Liver (tissue), 9 donors: Measurements from ENCODE around the gene FOXO6. TPM values are rescaled to one million over a fixed set of nuclear protein-coding genes. Genes with fewer than 3 reads are reported as not detected.

ENCODE experiments used
- DNase-seq: peaks from one replicate; pipeline ENCODE4 v3.0.0-alpha.2; 2017; ENCODE audit warnings: low spot score
- H3K27ac ChIP-seq, 2 donors: one replicate each; pipeline ENCODE4 v1.7.0; 2013; ENCODE audit warnings: inconsistent platforms in 2 of 2, low read length in 2 of 2, control low read depth in 1 of 2, low read depth in 1 of 2, mild to moderate bottlenecking in 1 of 2
- H3K27me3 ChIP-seq, 4 donors: one replicate each; pipeline versions ENCODE4 v1.6.1 to v1.7.0; 2013; ENCODE audit warnings: low read length in 3 of 4, inconsistent platforms in 1 of 4, mild to moderate bottlenecking in 1 of 4, moderate library complexity in 1 of 4; ENCODE audit not compliant: control insufficient read depth in 4 of 4, insufficient read depth in 4 of 4
- H3K36me3 ChIP-seq, 4 donors: one replicate each; pipeline versions ENCODE4 v1.6.1 to v1.7.0; 2013; ENCODE audit warnings: low read length in 3 of 4, mild to moderate bottlenecking in 3 of 4, low read depth in 1 of 4, moderate library complexity in 1 of 4; ENCODE audit not compliant: control insufficient read depth in 4 of 4, insufficient read depth in 3 of 4
- H3K4me1 ChIP-seq, 4 donors: one replicate each; pipeline versions ENCODE4 v1.6.1 to v1.7.0; 2013; ENCODE audit warnings: low read length in 3 of 4, mild to moderate bottlenecking in 3 of 4, moderate library complexity in 1 of 4; ENCODE audit not compliant: control insufficient read depth in 4 of 4, insufficient read depth in 4 of 4
- H3K4me3 ChIP-seq, 3 donors: one replicate each; pipeline versions ENCODE4 v1.6.1 to v1.7.0; 2013; ENCODE audit warnings: low read length in 3 of 3, control low read depth in 1 of 3, low read depth in 1 of 3, mild to moderate bottlenecking in 1 of 3
- H3K9ac ChIP-seq, 2 donors: one replicate each; pipeline ENCODE4 v1.7.0; 2013; ENCODE audit warnings: low read length in 2 of 2, mild to moderate bottlenecking in 2 of 2, moderate library complexity in 2 of 2, control low read depth in 1 of 2, low read depth in 1 of 2
- H3K9me3 ChIP-seq, 4 donors: one replicate each; pipeline versions ENCODE4 v1.6.1 to v1.7.0; 2013; ENCODE audit warnings: low read length in 3 of 4; ENCODE audit not compliant: control insufficient read depth in 4 of 4
- EGR1 ChIP-seq, 2 donors: IDR thresholded peaks; 2 replicates each; pipeline ENCODE4 v1.6.1; 2016 to 2018; ENCODE audit warnings: antibody characterized with exemption in 2 of 2, low read depth in 2 of 2
- GABPA ChIP-seq, 2 donors: IDR thresholded peaks in 1 of 2; conservative IDR thresholded peaks in 1 of 2; 2 replicates each; pipeline ENCODE4 v1.6.1; 2016; ENCODE audit warnings: antibody characterized with exemption in 2 of 2, mild to moderate bottlenecking in 1 of 2, moderate library complexity in 1 of 2
- HNF4A ChIP-seq, 2 donors: conservative IDR thresholded peaks; 2 replicates each; pipeline ENCODE4 v1.6.1; 2016; ENCODE audit warnings: antibody characterized with exemption in 2 of 2, mild to moderate bottlenecking in 2 of 2
- HNF4G ChIP-seq: IDR thresholded peaks from 2 replicates; pipeline ENCODE4 v1.6.1; 2016; ENCODE audit warnings: antibody characterized with exemption
- JUND ChIP-seq, 2 donors: IDR thresholded peaks; 2 replicates each; pipeline ENCODE4 v1.6.1; 2016; ENCODE audit warnings: antibody characterized with exemption in 2 of 2
- MAX ChIP-seq: IDR thresholded peaks from 2 replicates; pipeline ENCODE4 v1.6.1; 2016; ENCODE audit warnings: antibody characterized with exemption
- NR2F2 ChIP-seq: IDR thresholded peaks from 2 replicates; pipeline ENCODE4 v1.6.1; 2016; ENCODE audit warnings: antibody characterized with exemption
- RAD21 ChIP-seq, 2 donors: IDR thresholded peaks; 2 replicates each; pipeline ENCODE4 v1.6.1; 2016; ENCODE audit warnings: antibody characterized with exemption in 2 of 2, mild to moderate bottlenecking in 2 of 2
- REST ChIP-seq: IDR thresholded peaks from 2 replicates; pipeline ENCODE4 v1.6.1; 2016; ENCODE audit warnings: antibody characterized with exemption, mild to moderate bottlenecking
- RXRA ChIP-seq, 2 donors: IDR thresholded peaks; 2 replicates each; pipeline ENCODE4 v1.6.1; 2017 to 2018; ENCODE audit warnings: antibody characterized with exemption in 2 of 2, mild to moderate bottlenecking in 1 of 2
- TAF1 ChIP-seq: conservative IDR thresholded peaks from 2 replicates; pipeline ENCODE4 v1.6.1; 2016; ENCODE audit warnings: antibody characterized with exemption, mild to moderate bottlenecking
- YY1 ChIP-seq: IDR thresholded peaks from 2 replicates; pipeline ENCODE4 v1.6.1; 2016; ENCODE audit warnings: antibody characterized with exemption, mild to moderate bottlenecking
- WGBS: extraction: QIAGEN DNeasy Blood & Tissue Kit; methylation state at CpG from one replicate; pipeline ENCODE4 v1.1.7; 2013; 5-methylcytosine and 5-hydroxymethylcytosine counted together
- polyA plus RNA-seq, 2 donors: library from polyadenylated mRNA; stranded (reverse) in 1 of 2; unstranded in 1 of 2; fragments of 200-250 nt in 1 of 2; fragments of >200 nt in 1 of 2; fragmentation: Nextera tagmentation in 1 of 2; extraction: Ambion mirVana in 1 of 2; gene quantifications; one replicate each; pipeline versions ENCODE4 v1.2.1 to v1.2.3, GENCODE V29; 2013 to 2015
- total RNA-seq, 2 donors: library from RNA; depleted of rRNA; stranded (reverse); fragments of >200 nt; gene quantifications; one replicate each; pipeline ENCODE4 v1.2.3, GENCODE V29; 2014
- donor health status: healthy.
- donor health status: healthy.
- donor health status: healthy.
- donor health status: healthy.
- donor health status: healthy.

FOXO6 gene
- total and polyA plus RNA-seq, 4 donors, result 0.02 to 0.09 (median 0.08) TPM; not detected in 1

- no peak for TF ChIP-seq MAX
Observed at GRCh38 chr1:41355356-41355755, 5.9 kb upstream of the FOXO6 start (continued).

GRCh38 chr1:41355761-41356160 is 5.5 kb upstream of the FOXO6 start:
- Histone ChIP-seq H3K4me1 (peaks cover 0 to 6% (median 2%) of the 10 kb centered on the region in 4 donors), H3K9ac (no peak overlapping the region), H3K4me3 (no peak overlapping the region), H3K27ac (no peak overlapping the region), H3K27me3 (no peaks in the 10 kb centered on the region), H3K36me3 (no peaks in the 10 kb centered on the region), H3K9me3 (no peaks in the 10 kb centered on the region)
- 73% methylated on average over 6 of the region's 6 CpGs for whole genome bisulfite sequencing
- DNase-seq, result peak; percentile 27
- TF ChIP-seq TAF1, result no peak
- no peak for TF ChIP-seq RXRA (IDR thresholded peaks at IDR 0.05)
- TF ChIP-seq REST, result no peak
- TF ChIP-seq YY1, result no peak
- TF ChIP-seq HNF4A (conservative IDR thresholded peaks at IDR 0.05), result no peak
- no peak for TF ChIP-seq HNF4G
- no peak for TF ChIP-seq MAX
- TF ChIP-seq EGR1 (IDR thresholded peaks at IDR 0.05; ENCODE audit: low read depth in 2 of 2), result no peak
- TF ChIP-seq NR2F2, result no peak
- no peak for TF ChIP-seq RAD21 (IDR thresholded peaks at IDR 0.05)
- TF ChIP-seq JUND (IDR thresholded peaks at IDR 0.05), result no peak

GRCh38 chr1:41356752-41357151 is 4.5 kb upstream of the FOXO6 start:
- Histone ChIP-seq H3K4me3 (no peak overlapping the region), H3K9ac (no peak overlapping the region), H3K27ac (no peak overlapping the region), H3K27me3 (no peaks in the 10 kb centered on the region), H3K36me3 (no peaks in the 10 kb centered on the region), H3K9me3 (no peaks in the 10 kb centered on the region), H3K4me1 (peaks cover 4 to 10% (median 5%) of the 10 kb centered on the region in 4 donors)
- DNase-seq, result no peak
- TF ChIP-seq GABPA (IDR thresholded peaks at IDR 0.05 in 1 of 2, conservative IDR thresholded peaks at IDR 0.05 in 1 of 2) (no peak), YY1 (no peak), TAF1 (no peak)
- WGBS, result 94% methylated on average over 4 of the region's 4 CpGs

- no peaks in the 10 kb centered on the region for H3K36me3 ChIP-seq
- peak; percentile 33 for DNase-seq
- TF ChIP-seq HNF4G (no peak), TAF1 (no peak)
- H3K4me3 ChIP-seq, result no peak overlapping the region
- H3K27me3 ChIP-seq, result peaks cover 0 to 2% (median 0%) of the 10 kb centered on the region in 4 donors
- no peak overlapping the region for H3K27ac ChIP-seq
- no peak overlapping the region for H3K9ac ChIP-seq
- H3K9me3 ChIP-seq, result no peaks in the 10 kb centered on the region
- H3K4me1 ChIP-seq, result peaks cover 8 to 18% (median 10%) of the 10 kb centered on the region in 4 donors
- WGBS, result 67% methylated on average over 6 of the region's 6 CpGs
Observed at GRCh38 chr1:41357451-41358101, 3.7 kb upstream of the FOXO6 start.
